Caco-2 (cell line): ENCODE measurements around the gene SLIT3. TPM values are rescaled to one million over a fixed set of nuclear protein-coding genes. Genes with fewer than 3 reads are reported as not detected.
A peak's percentile ranks its signal among the peaks of the same experiment; 100 is the strongest.

ENCODE experiments used
- BruUV-seq: library from RNA; stranded (reverse); fragments of 400-500 nt; replicated peaks from 2 replicates; lab custom pipeline; 2021; lab: Mats Ljungman, UMichigan
- CTCF ChIA-PET: fragments of 300-600 bp; sonication (Branson Sonifier 250); formaldehyde crosslinking; loops from one replicate; lab custom pipeline; 2022; ENCODE audit warnings: antibody characterized with exemption; lab: Charles Lee
- POLR2A ChIA-PET: fragments of 300-600 bp; sonication (Branson Sonifier 250); formaldehyde crosslinking; loops from one replicate; lab custom pipeline; 2022; ENCODE audit warnings: antibody characterized with exemption; lab: Charles Lee
- DNase-seq, 2 experiments: peaks; one replicate each; pipeline versions ENCODE4 v3.0.0 to v3.0.0-alpha.2; 2020 to 2022
- H3K27me3 ChIP-seq: replicated peaks from 2 replicates; pipeline ENCODE4 v1.6.0; 2011; ENCODE audit warnings: low read length; ENCODE audit not compliant: control insufficient read depth, insufficient read depth
- H3K36me3 ChIP-seq: 2 replicates; pipeline ENCODE4 v1.5.1; 2011; ENCODE audit warnings: low read length; ENCODE audit not compliant: control insufficient read depth, insufficient read depth
- H3K4me1 ChIP-seq: fragments of 250-450 bp; sonication (Bioruptor Pico); 2 replicates; pipeline ENCODE4 v1.5.1; 2020; ENCODE audit warnings: mild to moderate bottlenecking
- H3K4me3 ChIP-seq: 2 replicates; pipeline ENCODE4 v1.5.1; 2011; ENCODE audit warnings: low read depth, mild to moderate bottlenecking, control low read depth, low read length
- H3K9me3 ChIP-seq: fragments of 250-450 bp; sonication (Bioruptor Pico); 2 replicates; pipeline ENCODE4 v1.5.1; 2020; ENCODE audit warnings: mild to moderate bottlenecking, moderate library complexity
- H3K27ac Mint-ChIP-seq: one replicate; pipeline ENCODE4 v1.8.0; 2022; ENCODE audit warnings: mixed read lengths; ENCODE audit not compliant: unreplicated experiment
- H3K27me3 Mint-ChIP-seq: one replicate; pipeline ENCODE4 v1.8.0; 2022; ENCODE audit warnings: mixed read lengths; ENCODE audit not compliant: insufficient read depth, unreplicated experiment
- H3K36me3 Mint-ChIP-seq: one replicate; pipeline ENCODE4 v1.8.0; 2022; ENCODE audit warnings: mild to moderate bottlenecking, mixed read lengths; ENCODE audit not compliant: insufficient read depth, unreplicated experiment
- H3K4me1 Mint-ChIP-seq: one replicate; pipeline ENCODE4 v1.8.0; 2022; ENCODE audit warnings: low read depth, mixed read lengths; ENCODE audit not compliant: unreplicated experiment
- H3K4me3 Mint-ChIP-seq: one replicate; pipeline ENCODE4 v1.8.0; 2022; ENCODE audit warnings: mild to moderate bottlenecking, moderate library complexity, mixed read lengths; ENCODE audit not compliant: unreplicated experiment
- H3K9me3 Mint-ChIP-seq: one replicate; pipeline ENCODE4 v1.8.0; 2022; ENCODE audit warnings: mixed read lengths; ENCODE audit not compliant: unreplicated experiment
- intact Hi-C: fragments of 100-400 bp; cut with micrococcal nuclease; formaldehyde crosslinking; loops from one replicate; pipeline ENCODE4 v1.10.0; 2022; ENCODE audit not compliant: unreplicated experiment
- total RNA-seq: library from RNA; stranded (reverse); gene quantifications from 2 replicates; pipeline ENCODE4 v1.2.3, GENCODE V29; 2022
- TF ChIP-seq, protein P1 (sequence below), 2 experiments: fragments of 200-600 bp in 1 of 2; IDR thresholded peaks; 1 replicate in 1 of 2; 2 replicates in 1 of 2; pipeline versions ENCODE4 v1.5.1 to v1.8.0; 2011 to 2022; ENCODE audit warnings: antibody characterized with exemption in 1 of 2, control low read depth in 1 of 2, inconsistent platforms in 1 of 2, low read depth in 1 of 2, low read length in 1 of 2, mild to moderate bottlenecking in 1 of 2, moderate library complexity in 1 of 2; ENCODE audit not compliant: insufficient read depth in 1 of 2, severe bottlenecking in 1 of 2, unreplicated experiment in 1 of 2

The SLIT3 gene
- total RNA-seq, 1 experiment from 2014 or later, result 2.1 TPM

- TF ChIP-seq, protein P1, sequence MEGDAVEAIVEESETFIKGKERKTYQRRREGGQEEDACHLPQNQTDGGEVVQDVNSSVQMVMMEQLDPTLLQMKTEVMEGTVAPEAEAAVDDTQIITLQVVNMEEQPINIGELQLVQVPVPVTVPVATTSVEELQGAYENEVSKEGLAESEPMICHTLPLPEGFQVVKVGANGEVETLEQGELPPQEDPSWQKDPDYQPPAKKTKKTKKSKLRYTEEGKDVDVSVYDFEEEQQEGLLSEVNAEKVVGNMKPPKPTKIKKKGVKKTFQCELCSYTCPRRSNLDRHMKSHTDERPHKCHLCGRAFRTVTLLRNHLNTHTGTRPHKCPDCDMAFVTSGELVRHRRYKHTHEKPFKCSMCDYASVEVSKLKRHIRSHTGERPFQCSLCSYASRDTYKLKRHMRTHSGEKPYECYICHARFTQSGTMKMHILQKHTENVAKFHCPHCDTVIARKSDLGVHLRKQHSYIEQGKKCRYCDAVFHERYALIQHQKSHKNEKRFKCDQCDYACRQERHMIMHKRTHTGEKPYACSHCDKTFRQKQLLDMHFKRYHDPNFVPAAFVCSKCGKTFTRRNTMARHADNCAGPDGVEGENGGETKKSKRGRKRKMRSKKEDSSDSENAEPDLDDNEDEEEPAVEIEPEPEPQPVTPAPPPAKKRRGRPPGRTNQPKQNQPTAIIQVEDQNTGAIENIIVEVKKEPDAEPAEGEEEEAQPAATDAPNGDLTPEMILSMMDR (IDR thresholded peaks at IDR 0.05; ENCODE audit: insufficient read depth in 1 of 2, low read depth in 1 of 2, low read length in 1 of 2, severe bottlenecking in 1 of 2, unreplicated experiment in 1 of 2), result no peak
- CTCF ChIA-PET, result no interaction called here
- DNase-seq, result no peak
- H3K9me3 Mint-ChIP-seq, result no peaks in the 10 kb centered on the region
- H3K4me1 Mint-ChIP-seq, result peaks cover 13% of the 10 kb centered on the region
- H3K27ac Mint-ChIP-seq, result no peak overlapping the region
- no TSS peak for BruUV-seq
- no peak overlapping the region for H3K4me3 Mint-ChIP-seq
- H3K4me3 ChIP-seq, result no peak overlapping the region
- H3K9me3 ChIP-seq, result no peaks in the 10 kb centered on the region
- H3K27me3 ChIP-seq, result no peaks in the 10 kb centered on the region
- no peaks in the 10 kb centered on the region for H3K36me3 Mint-ChIP-seq
- intact Hi-C loops, result no loop called here
- H3K36me3 ChIP-seq, result no peaks in the 10 kb centered on the region
- peaks cover 35% of the 10 kb centered on the region for H3K4me1 ChIP-seq
- no peaks in the 10 kb centered on the region for H3K27me3 Mint-ChIP-seq
- POLR2A ChIA-PET, result no interaction called here
Measured at GRCh38 chr5:169181814-169182213, 119.1 kb downstream of the SLIT3 start.

DNA sequence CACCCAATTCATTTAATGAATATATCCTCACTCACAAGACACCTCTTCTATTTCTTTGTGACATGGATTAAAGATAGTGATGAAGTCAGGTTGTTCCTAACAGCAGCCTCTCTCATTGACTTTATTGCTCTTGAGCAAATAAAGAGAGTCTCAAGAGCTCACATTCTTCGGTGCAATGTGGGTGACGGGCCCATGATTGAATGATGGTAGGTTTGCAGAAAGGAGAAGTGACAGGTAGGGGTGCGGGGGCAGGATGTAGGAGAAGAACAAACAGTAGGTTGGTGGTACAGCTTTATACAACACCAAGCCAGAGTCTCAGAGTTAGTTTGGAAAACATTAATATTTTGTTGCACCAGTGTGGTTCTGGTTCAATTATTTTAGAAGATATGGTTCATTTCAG, 122.2 kb downstream of the SLIT3 start:
- Histone ChIP-seq H3K9me3 (no peaks in the 10 kb centered on the region), H3K4me1 (peaks cover 28% of the 10 kb centered on the region), H3K4me3 (no peak overlapping the region), H3K27me3 (no peaks in the 10 kb centered on the region), H3K36me3 (no peaks in the 10 kb centered on the region)
- Mint-ChIP-seq H3K4me3 (no peak overlapping the region), H3K27me3 (no peaks in the 10 kb centered on the region), H3K36me3 (no peaks in the 10 kb centered on the region), H3K4me1 (peaks cover 17% of the 10 kb centered on the region), H3K9me3 (no peaks in the 10 kb centered on the region), H3K27ac (no peak overlapping the region)
- DNase-seq, result peak; percentile 46 to 71
- ChIA-PET POLR2A (no interaction called here), CTCF (no interaction called here)
- TF ChIP-seq, protein P1 (IDR thresholded peaks at IDR 0.05; ENCODE audit: insufficient read depth in 1 of 2, low read depth in 1 of 2, low read length in 1 of 2, severe bottlenecking in 1 of 2, unreplicated experiment in 1 of 2), result no peak
- intact Hi-C loops, result loop anchor here (10.0 kb wide), 1 partner anchor 474 kb away; no protein-coding TSS in a partner anchor
- no TSS peak for BruUV-seq

GRCh38 chr5:169178274-169178673, 122.7 kb downstream of the SLIT3 start:
- DNase-seq, result no peak
- CTCF ChIA-PET, result no interaction called here
- no TSS peak for BruUV-seq
- Histone ChIP-seq H3K36me3 (no peaks in the 10 kb centered on the region), H3K4me1 (peaks cover 28% of the 10 kb centered on the region), H3K4me3 (no peak overlapping the region), H3K27me3 (no peaks in the 10 kb centered on the region), H3K9me3 (no peaks in the 10 kb centered on the region)
- TF ChIP-seq, protein P1 (IDR thresholded peaks at IDR 0.05; ENCODE audit: insufficient read depth in 1 of 2, low read depth in 1 of 2, low read length in 1 of 2, severe bottlenecking in 1 of 2, unreplicated experiment in 1 of 2), result no peak
- Mint-ChIP-seq H3K27ac (no peak overlapping the region), H3K4me3 (no peak overlapping the region), H3K27me3 (no peaks in the 10 kb centered on the region), H3K36me3 (no peaks in the 10 kb centered on the region), H3K9me3 (no peaks in the 10 kb centered on the region), H3K4me1 (peaks cover 21% of the 10 kb centered on the region)
- POLR2A ChIA-PET, result no interaction called here
- intact Hi-C loops, result loop anchor here (10.0 kb wide), 1 partner anchor 473 kb away; no protein-coding TSS in a partner anchor
